ENCODE data around the gene SRRM4.

The SRRM4 gene

DNA sequence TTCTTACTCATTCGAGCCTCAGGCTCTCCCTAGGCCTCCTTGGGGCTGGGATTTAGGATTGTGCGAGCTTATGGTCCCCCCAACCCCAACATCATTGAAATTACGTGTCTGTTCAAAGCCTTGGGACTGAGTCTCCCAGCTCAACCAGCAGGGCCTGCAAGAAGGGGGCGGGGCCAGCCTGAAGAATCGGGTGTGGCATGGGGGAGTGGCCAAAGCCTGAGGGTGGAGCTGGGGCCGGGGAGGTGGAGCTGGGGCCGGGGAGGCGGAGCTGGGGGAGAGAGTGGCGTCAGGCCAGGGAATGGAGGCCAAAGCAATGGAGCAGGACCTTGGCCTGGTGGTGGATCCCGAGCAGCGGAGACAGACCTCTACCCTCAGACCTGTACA, 173.1 kb downstream of the SRRM4 start:
- TF ChIP-seq TAF1 (IDR thresholded peaks at IDR 0.05; ENCODE audit: low read depth) (no peak), ZBTB7A (IDR thresholded peaks at IDR 0.05; ENCODE audit: low read depth) (no peak), CREB1 (IDR thresholded peaks at IDR 0.05; ENCODE audit: low read depth) (no peak), NFIC (IDR thresholded peaks at IDR 0.05) (no peak), RAD21 (IDR thresholded peaks at IDR 0.05; ENCODE audit: low read depth) (no peak), YY1 (IDR thresholded peaks at IDR 0.05; ENCODE audit: low read depth) (no peak), TEAD4 (IDR thresholded peaks at IDR 0.05) (no peak), CEBPB (IDR thresholded peaks at IDR 0.05) (no peak)
- TF ChIP-seq, protein P1, sequence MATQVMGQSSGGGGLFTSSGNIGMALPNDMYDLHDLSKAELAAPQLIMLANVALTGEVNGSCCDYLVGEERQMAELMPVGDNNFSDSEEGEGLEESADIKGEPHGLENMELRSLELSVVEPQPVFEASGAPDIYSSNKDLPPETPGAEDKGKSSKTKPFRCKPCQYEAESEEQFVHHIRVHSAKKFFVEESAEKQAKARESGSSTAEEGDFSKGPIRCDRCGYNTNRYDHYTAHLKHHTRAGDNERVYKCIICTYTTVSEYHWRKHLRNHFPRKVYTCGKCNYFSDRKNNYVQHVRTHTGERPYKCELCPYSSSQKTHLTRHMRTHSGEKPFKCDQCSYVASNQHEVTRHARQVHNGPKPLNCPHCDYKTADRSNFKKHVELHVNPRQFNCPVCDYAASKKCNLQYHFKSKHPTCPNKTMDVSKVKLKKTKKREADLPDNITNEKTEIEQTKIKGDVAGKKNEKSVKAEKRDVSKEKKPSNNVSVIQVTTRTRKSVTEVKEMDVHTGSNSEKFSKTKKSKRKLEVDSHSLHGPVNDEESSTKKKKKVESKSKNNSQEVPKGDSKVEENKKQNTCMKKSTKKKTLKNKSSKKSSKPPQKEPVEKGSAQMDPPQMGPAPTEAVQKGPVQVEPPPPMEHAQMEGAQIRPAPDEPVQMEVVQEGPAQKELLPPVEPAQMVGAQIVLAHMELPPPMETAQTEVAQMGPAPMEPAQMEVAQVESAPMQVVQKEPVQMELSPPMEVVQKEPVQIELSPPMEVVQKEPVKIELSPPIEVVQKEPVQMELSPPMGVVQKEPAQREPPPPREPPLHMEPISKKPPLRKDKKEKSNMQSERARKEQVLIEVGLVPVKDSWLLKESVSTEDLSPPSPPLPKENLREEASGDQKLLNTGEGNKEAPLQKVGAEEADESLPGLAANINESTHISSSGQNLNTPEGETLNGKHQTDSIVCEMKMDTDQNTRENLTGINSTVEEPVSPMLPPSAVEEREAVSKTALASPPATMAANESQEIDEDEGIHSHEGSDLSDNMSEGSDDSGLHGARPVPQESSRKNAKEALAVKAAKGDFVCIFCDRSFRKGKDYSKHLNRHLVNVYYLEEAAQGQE (IDR thresholded peaks at IDR 0.05; ENCODE audit: low read depth): no peak

DNA sequence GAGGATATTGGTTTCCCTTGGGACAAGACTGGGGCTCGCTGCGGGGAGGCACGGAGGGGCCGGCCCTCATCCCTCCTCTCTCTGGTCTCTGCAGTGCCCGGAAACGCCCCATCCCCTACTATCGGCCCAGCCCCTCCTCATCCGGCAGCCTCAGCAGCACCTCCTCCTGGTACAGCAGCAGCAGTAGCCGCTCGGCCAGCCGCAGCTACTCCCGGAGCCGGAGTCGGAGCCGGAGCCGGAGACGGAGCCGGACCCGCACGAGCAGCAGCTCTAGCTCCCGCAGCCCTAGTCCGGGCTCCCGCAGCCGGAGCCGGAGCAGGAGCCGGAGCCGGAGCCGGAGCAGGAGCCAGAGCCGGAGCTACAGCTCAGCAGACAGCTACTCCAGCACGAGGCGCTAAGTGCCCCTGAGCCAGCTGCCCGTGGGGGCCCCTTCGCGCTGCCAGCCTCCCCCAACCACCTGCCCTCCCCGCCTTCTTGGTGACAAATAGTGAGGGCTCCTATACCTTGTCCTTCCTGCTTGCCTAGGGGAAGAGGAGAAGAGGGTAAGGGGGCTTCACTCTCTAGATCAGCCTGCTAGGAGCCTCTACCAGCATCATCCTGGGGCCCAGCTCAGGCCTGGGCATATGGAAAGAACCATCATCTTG, 175.2 kb downstream of the SRRM4 start:
- TF ChIP-seq, protein P2, sequence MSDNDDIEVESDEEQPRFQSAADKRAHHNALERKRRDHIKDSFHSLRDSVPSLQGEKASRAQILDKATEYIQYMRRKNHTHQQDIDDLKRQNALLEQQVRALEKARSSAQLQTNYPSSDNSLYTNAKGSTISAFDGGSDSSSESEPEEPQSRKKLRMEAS (IDR thresholded peaks at IDR 0.05): no peak

DNA sequence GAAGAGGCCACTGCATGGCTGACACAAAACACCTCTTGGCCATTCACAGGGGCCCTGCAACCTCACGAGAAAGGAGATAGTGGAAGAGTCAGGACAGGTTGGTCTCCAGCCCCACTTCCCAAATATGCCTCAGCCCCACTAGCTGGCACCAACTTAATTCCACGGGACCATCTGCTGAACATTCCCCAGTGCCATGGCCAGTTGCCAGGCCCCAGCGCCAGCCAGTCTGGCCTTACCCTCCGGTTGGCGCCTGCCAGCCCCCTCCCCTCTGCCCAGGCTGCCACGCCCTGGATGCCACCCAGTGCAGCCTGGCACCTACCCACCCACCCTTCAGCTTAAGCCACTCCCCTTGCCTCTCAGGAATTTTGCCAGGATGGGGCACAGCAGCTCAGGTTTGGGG, 176.2 kb downstream of the SRRM4 start:
- TF ChIP-seq TCF12 (IDR thresholded peaks at IDR 0.05; ENCODE audit: low read depth): no peak
- no peak for TF ChIP-seq EP300 (IDR thresholded peaks at IDR 0.05; ENCODE audit: borderline replicate concordance)
- no peak for TF ChIP-seq TAF1 (IDR thresholded peaks at IDR 0.05; ENCODE audit: low read depth)
- no peak for TF ChIP-seq RAD21 (IDR thresholded peaks at IDR 0.05; ENCODE audit: low read depth)
- TF ChIP-seq, protein P3, sequence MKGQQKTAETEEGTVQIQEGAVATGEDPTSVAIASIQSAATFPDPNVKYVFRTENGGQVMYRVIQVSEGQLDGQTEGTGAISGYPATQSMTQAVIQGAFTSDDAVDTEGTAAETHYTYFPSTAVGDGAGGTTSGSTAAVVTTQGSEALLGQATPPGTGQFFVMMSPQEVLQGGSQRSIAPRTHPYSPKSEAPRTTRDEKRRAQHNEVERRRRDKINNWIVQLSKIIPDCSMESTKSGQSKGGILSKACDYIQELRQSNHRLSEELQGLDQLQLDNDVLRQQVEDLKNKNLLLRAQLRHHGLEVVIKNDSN (IDR thresholded peaks at IDR 0.05): no peak
- no peak for TF ChIP-seq FOXM1 (IDR thresholded peaks at IDR 0.05; ENCODE audit: borderline replicate concordance, low read depth)
- no peak for TF ChIP-seq CEBPB (IDR thresholded peaks at IDR 0.05)
- TF ChIP-seq, protein P2 (IDR thresholded peaks at IDR 0.05): no peak
- TF ChIP-seq TEAD4 (IDR thresholded peaks at IDR 0.05): no peak
- no peak for TF ChIP-seq ZBTB7A (IDR thresholded peaks at IDR 0.05; ENCODE audit: low read depth)
- no peak for TF ChIP-seq CREB1 (IDR thresholded peaks at IDR 0.05; ENCODE audit: low read depth)
- no peak for TF ChIP-seq EGR1 (IDR thresholded peaks at IDR 0.05)
- TF ChIP-seq, protein P1 (IDR thresholded peaks at IDR 0.05; ENCODE audit: low read depth): no peak
- no peak for TF ChIP-seq YY1 (IDR thresholded peaks at IDR 0.05; ENCODE audit: low read depth)
- no peak for TF ChIP-seq NFIC (IDR thresholded peaks at IDR 0.05)

DNA sequence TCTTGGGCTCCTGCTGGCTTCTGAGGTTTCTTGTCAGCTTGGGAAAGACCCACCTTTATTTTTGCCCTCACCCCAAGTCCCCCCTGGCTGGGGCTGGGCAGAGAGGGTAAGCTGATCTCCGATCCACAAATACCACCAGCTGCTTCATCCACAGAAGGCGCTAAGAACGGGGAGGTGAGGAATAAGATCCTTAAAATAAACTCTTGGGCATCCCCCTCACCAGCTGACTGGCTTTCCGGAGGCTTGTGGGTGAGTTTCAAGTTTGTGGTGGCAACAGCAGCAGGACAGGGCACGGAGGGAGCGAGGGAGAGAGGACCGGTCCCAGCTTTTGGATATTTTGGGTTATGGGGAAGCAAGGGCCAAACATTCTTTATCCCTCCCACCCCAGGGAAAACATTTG, 176.6 kb downstream of the SRRM4 start:
- TF ChIP-seq, protein P2 (IDR thresholded peaks at IDR 0.05): no peak
- TF ChIP-seq EGR1 (IDR thresholded peaks at IDR 0.05) (no peak), FOXM1 (IDR thresholded peaks at IDR 0.05; ENCODE audit: borderline replicate concordance, low read depth) (no peak), TCF12 (IDR thresholded peaks at IDR 0.05; ENCODE audit: low read depth) (no peak), ZBTB7A (IDR thresholded peaks at IDR 0.05; ENCODE audit: low read depth) (no peak), EP300 (IDR thresholded peaks at IDR 0.05; ENCODE audit: borderline replicate concordance) (no peak), NFIC (IDR thresholded peaks at IDR 0.05) (no peak), TEAD4 (IDR thresholded peaks at IDR 0.05) (no peak), RAD21 (IDR thresholded peaks at IDR 0.05; ENCODE audit: low read depth) (no peak), CREB1 (IDR thresholded peaks at IDR 0.05; ENCODE audit: low read depth) (no peak), TAF1 (IDR thresholded peaks at IDR 0.05; ENCODE audit: low read depth) (no peak), CEBPB (IDR thresholded peaks at IDR 0.05) (no peak), YY1 (IDR thresholded peaks at IDR 0.05; ENCODE audit: low read depth) (no peak)
- TF ChIP-seq, protein P1 (IDR thresholded peaks at IDR 0.05; ENCODE audit: low read depth): no peak
- TF ChIP-seq, protein P3 (IDR thresholded peaks at IDR 0.05): no peak
